Vagina (tissue), 2 donors: ENCODE results near the gene JAKMIP3. TPM values are rescaled to one million over a fixed set of nuclear protein-coding genes. Genes with fewer than 3 reads are reported as not detected.

Experiments
- DNase-seq, 2 donors: peaks; one replicate each; pipeline ENCODE4 v3.0.0-alpha.2; 2017; ENCODE audit errors: extremely low spot score in 2 of 2
- H3K27ac ChIP-seq: fragments of 200-600 bp; sonication (generic); one replicate; pipeline ENCODE4 v1.5.1; 2019
- H3K27me3 ChIP-seq: fragments of 200-600 bp; sonication (generic); one replicate; pipeline ENCODE4 v1.5.1; 2019
- H3K36me3 ChIP-seq, 2 donors: fragments of 200-600 bp; sonication (generic); one replicate each; pipeline ENCODE4 v1.5.1; 2017 to 2019
- H3K4me1 ChIP-seq: fragments of 200-600 bp; sonication (generic); one replicate; pipeline ENCODE4 v1.5.1; 2019
- H3K4me3 ChIP-seq, 2 donors: fragments of 200-600 bp; sonication (generic); 1 replicate in 1 of 2; 2 replicates in 1 of 2; pipeline ENCODE4 v1.5.1; 2016 to 2019
- H3K9me3 ChIP-seq: fragments of 200-600 bp; sonication (generic); one replicate; pipeline ENCODE4 v1.5.1; 2019
- POLR2A ChIP-seq, 2 donors: fragments of 450-650 bp; IDR thresholded peaks; one replicate each; pipeline ENCODE4 v1.6.1; 2017; ENCODE audit warnings: antibody characterized with exemption in 2 of 2, mild to moderate bottlenecking in 2 of 2, moderate library complexity in 2 of 2
- POLR2AphosphoS5 ChIP-seq, 2 donors: sonication (generic); formaldehyde crosslinking; IDR thresholded peaks; one replicate each; pipeline ENCODE4 v1.9.0; 2017; ENCODE audit warnings: antibody characterized with exemption in 2 of 2, mild to moderate bottlenecking in 2 of 2, low read depth in 1 of 2; ENCODE audit not compliant: insufficient read depth in 1 of 2
- intact Hi-C: fragments of 100-400 bp; cut with DNase I; formaldehyde crosslinking; loops from one replicate; pipeline ENCODE4 v1.15.1; 2023
- total RNA-seq: library from RNA; depleted of rRNA; stranded (reverse); fragments of >200 nt; gene quantifications from one replicate; pipeline ENCODE4 v1.2.3, GENCODE V29; 2016
- TF ChIP-seq, protein P1 (sequence below), 3 experiments: fragments of 450-650 bp in 2 of 3; fragments of 200-600 bp in 1 of 3; sonication (generic) in 1 of 3; IDR thresholded peaks; one replicate each; pipeline ENCODE4 v1.5.1; 2017 to 2019; ENCODE audit warnings: antibody characterized with exemption in 3 of 3, mild to moderate bottlenecking in 2 of 3, moderate library complexity in 2 of 3

Gene JAKMIP3
- total RNA-seq, 1 donor from 2014 or later = 0.49 TPM

DNA sequence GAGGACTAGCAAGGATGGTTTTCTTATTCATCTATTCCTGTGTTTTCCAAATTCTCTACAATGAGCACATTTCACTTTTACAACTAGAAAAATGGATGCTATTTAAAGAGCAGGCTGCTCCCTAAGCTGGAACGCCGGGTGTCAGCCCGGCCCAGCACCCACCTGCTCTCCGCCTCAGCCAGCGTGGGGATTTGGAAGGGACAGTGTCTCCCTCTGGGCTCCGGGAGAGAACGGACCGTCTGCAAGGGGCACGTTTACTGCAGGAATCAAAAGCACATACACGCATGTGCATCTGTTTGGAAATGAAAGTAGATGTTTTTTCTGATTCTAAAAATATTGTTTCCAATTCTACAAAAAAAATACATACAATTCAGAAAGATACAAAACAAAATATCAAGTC, 2.3 kb upstream of the JAKMIP3 start:
- H3K4me1 ChIP-seq = peaks cover 18% of the 10 kb centered on the region

DNA sequence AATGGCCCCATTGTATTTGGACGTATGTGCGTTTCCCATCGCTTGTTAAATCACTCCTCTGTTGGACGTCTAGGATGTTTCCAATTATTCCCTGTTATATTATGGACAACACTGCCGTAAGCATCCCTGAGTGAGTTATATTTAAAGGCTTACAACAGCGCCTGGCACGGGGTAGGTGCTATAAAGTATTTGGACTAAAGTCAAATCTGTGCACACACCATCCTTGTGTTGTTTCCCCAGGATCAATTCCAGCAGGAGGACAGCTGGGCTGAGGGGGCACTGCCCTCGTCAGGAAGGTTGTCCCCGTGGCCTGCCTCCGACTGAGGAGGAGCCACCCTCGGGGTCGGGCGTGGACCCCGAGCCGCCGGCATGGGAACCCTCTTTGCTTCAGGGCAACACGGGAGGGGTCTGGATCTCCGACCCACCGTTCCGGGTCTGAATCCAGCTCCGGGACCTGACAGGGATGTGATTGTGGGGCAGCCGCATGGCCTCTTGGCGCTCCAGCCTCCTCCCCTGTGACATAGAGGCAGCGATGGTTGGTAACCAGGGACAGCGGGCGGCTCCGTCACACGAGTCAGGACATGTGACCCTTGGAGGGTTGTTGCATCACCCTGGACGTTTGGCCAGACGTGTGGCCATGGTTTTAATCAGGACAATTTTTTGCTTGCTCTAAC, 1.5 kb upstream of the JAKMIP3 start:
- TF ChIP-seq POLR2AphosphoS5 (IDR thresholded peaks at IDR 0.05; ENCODE audit: insufficient read depth in 1 of 2, low read depth in 1 of 2) = no peak
- H3K4me1 ChIP-seq = peaks cover 18% of the 10 kb centered on the region
- H3K36me3 ChIP-seq = no peaks in the 10 kb centered on the region
- intact Hi-C loops = no loop called here
- no peaks in the 10 kb centered on the region for H3K9me3 ChIP-seq
- H3K27me3 ChIP-seq = no peaks in the 10 kb centered on the region
- no peak overlapping the region for H3K4me3 ChIP-seq
- no peak overlapping the region for H3K27ac ChIP-seq
- peak; percentile 71 to 77 for DNase-seq

More for the DNA sequence above, 2.3 kb upstream of the JAKMIP3 start:
- Histone ChIP-seq H3K9me3 (no peaks in the 10 kb centered on the region), H3K27me3 (no peaks in the 10 kb centered on the region), H3K36me3 (no peaks in the 10 kb centered on the region), H3K4me3 (no peak overlapping the region), H3K27ac (no peak overlapping the region)
- intact Hi-C loops = no loop called here
- no peak for DNase-seq
- TF ChIP-seq, protein P1, sequence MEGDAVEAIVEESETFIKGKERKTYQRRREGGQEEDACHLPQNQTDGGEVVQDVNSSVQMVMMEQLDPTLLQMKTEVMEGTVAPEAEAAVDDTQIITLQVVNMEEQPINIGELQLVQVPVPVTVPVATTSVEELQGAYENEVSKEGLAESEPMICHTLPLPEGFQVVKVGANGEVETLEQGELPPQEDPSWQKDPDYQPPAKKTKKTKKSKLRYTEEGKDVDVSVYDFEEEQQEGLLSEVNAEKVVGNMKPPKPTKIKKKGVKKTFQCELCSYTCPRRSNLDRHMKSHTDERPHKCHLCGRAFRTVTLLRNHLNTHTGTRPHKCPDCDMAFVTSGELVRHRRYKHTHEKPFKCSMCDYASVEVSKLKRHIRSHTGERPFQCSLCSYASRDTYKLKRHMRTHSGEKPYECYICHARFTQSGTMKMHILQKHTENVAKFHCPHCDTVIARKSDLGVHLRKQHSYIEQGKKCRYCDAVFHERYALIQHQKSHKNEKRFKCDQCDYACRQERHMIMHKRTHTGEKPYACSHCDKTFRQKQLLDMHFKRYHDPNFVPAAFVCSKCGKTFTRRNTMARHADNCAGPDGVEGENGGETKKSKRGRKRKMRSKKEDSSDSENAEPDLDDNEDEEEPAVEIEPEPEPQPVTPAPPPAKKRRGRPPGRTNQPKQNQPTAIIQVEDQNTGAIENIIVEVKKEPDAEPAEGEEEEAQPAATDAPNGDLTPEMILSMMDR (IDR thresholded peaks at IDR 0.05) = no peak
- no peak for TF ChIP-seq POLR2AphosphoS5 (IDR thresholded peaks at IDR 0.05; ENCODE audit: insufficient read depth in 1 of 2, low read depth in 1 of 2)
- TF ChIP-seq POLR2A (IDR thresholded peaks at IDR 0.05) = no peak

DNA sequence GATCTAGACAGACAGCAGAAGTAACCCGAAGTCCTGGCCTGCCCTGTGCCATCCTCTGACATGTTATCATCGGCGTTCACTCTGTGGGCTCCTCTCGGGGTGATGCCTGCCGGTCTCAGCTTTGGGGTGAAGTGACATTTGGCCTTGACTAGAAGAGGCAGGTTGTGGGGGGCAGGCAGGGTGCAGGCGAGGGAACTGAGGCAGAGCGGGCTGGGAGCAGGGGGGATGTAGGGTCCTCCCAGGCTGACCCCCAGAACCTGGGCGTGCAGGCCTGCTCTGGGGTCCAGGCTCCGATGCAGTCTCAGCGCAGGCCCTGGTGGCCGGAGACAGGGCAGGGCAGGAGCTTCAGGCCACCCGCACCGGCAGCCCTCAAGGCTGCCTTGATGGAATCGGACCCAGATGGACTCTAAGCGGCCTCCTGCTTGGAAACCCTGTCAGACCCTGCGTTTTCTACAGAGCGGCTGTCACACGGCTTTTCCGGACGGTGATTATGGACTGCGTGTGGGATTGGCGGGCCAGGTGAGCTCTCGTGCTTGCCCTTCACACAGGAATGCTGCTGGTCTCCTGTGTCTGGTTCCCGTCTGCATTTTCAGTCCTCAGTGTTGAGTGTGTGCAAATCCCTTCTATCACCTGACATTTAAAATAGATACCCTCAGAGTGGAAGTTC, 842 bp upstream of the JAKMIP3 start:
- Histone ChIP-seq H3K9me3 (no peaks in the 10 kb centered on the region), H3K4me3 (peak overlapping the region; percentile 42 to 46), H3K27me3 (no peaks in the 10 kb centered on the region), H3K4me1 (peaks cover 18% of the 10 kb centered on the region), H3K36me3 (no peaks in the 10 kb centered on the region), H3K27ac (peak overlapping the region; percentile 65)
- peak; percentile 70 to 91 for DNase-seq
- intact Hi-C loops = no loop called here
- no peak for TF ChIP-seq POLR2A (IDR thresholded peaks at IDR 0.05)
- TF ChIP-seq, protein P1 (IDR thresholded peaks at IDR 0.05) = no peak
- TF ChIP-seq POLR2AphosphoS5 (IDR thresholded peaks at IDR 0.05; ENCODE audit: insufficient read depth in 1 of 2, low read depth in 1 of 2) = no peak

DNA sequence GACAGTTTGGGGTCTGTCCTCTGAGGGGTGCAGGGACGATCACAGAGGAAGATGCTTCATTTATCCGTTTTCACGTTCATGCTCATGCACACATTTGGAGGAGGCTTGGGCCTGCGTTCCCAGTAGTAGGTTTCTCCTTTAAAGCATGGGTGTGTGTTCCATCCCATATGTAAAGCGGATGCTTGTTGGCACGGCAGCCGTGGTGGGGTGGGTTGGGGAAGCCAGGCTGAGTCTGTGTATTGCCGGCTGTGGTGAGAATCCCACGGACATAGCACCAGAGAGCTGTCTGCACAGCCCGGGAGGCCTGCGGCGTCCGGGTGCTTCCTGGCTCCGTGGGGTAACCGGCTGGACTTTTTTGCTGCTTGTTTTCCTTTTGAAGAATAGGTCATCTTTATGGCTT, 440 bp downstream of the JAKMIP3 start:
- Histone ChIP-seq H3K36me3 (no peaks in the 10 kb centered on the region), H3K27me3 (no peaks in the 10 kb centered on the region), H3K4me3 (peak overlapping the region; percentile 42 to 46), H3K9me3 (no peaks in the 10 kb centered on the region), H3K4me1 (peaks cover 18% of the 10 kb centered on the region), H3K27ac (peak overlapping the region; percentile 65)
- intact Hi-C loops = no loop called here
- peak in 1 of 2 donors; percentile 74 for DNase-seq
- TF ChIP-seq, protein P1 (IDR thresholded peaks at IDR 0.05) = no peak
- TF ChIP-seq POLR2AphosphoS5 (IDR thresholded peaks at IDR 0.05; ENCODE audit: insufficient read depth in 1 of 2, low read depth in 1 of 2) = no peak
- TF ChIP-seq POLR2A (IDR thresholded peaks at IDR 0.05) = no peak

DNA sequence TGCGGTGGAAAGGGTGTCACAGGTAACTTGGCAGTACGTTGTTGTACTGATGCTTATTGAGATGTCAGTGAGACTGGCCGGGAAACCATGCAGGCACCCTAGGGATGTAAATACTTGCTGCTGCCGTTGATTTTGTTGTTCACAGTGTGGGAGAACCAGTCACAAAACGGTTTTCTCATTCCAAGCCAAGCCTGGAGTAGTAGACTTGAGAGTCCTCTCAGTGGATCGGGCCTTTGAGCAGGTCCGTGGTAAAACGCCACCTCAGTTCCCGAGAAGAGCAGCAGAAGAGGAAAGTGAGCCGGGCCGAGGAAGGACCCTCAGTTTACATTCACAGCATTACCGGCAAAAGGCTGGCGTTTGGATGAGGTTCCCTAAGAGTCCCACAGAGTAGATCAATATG, 1.1 kb downstream of the JAKMIP3 start:
- DNase-seq = peak in 1 of 2 donors; percentile 67
- peaks cover 18% of the 10 kb centered on the region for H3K4me1 ChIP-seq
- H3K27ac ChIP-seq = peak overlapping the region; percentile 65
- H3K27me3 ChIP-seq = no peaks in the 10 kb centered on the region
- H3K36me3 ChIP-seq = no peaks in the 10 kb centered on the region
- no peak for TF ChIP-seq POLR2A (IDR thresholded peaks at IDR 0.05)
- no peak for TF ChIP-seq POLR2AphosphoS5 (IDR thresholded peaks at IDR 0.05; ENCODE audit: insufficient read depth in 1 of 2, low read depth in 1 of 2)
- TF ChIP-seq, protein P1 (IDR thresholded peaks at IDR 0.05) = no peak
- peak overlapping the region in 1 of 2 donors; percentile 46 for H3K4me3 ChIP-seq
- no peaks in the 10 kb centered on the region for H3K9me3 ChIP-seq
- intact Hi-C loops = no loop called here
